ENCODE results near the gene SORCS2. TPM values are rescaled to one million over a fixed set of nuclear protein-coding genes. Genes with fewer than 3 reads are reported as not detected.

The SORCS2 gene
- total RNA-seq, 1 donor from 2014 or later: 7.1 TPM

DNA sequence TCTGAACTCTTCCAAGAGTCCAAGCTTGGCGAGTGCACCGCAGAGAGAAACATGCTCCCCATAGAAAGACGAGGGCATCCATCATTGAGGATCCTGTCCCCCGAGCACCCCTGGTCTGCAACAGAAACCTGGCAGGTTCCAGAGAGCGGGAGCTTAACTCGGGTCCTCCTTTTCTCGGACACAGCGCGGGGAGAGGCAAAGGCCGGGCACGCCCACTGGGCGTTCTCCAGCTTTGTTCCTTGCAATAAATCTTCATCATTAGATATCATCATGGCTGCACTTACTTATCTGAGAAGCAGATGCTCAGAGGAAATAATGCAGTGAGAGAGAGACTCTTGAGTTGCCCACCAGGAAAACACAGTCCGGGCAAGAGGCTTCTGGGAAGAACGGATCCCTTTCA lies 332.5 kb downstream of the SORCS2 start:
- DNase-seq (ENCODE audit: low spot score in 2 of 2, unreplicated experiment in 2 of 2): no peak
- Mint-ChIP-seq H3K27ac (no peak overlapping the region), H3K36me3 (no peaks in the 10 kb centered on the region), H3K4me1 (peaks cover 16% of the 10 kb centered on the region), H3K4me3 (no peak overlapping the region), H3K27me3 (ENCODE audit: low read depth) (peaks cover 44% of the 10 kb centered on the region), H3K9me3 (no peaks in the 10 kb centered on the region)
- TF ChIP-seq, protein P1, sequence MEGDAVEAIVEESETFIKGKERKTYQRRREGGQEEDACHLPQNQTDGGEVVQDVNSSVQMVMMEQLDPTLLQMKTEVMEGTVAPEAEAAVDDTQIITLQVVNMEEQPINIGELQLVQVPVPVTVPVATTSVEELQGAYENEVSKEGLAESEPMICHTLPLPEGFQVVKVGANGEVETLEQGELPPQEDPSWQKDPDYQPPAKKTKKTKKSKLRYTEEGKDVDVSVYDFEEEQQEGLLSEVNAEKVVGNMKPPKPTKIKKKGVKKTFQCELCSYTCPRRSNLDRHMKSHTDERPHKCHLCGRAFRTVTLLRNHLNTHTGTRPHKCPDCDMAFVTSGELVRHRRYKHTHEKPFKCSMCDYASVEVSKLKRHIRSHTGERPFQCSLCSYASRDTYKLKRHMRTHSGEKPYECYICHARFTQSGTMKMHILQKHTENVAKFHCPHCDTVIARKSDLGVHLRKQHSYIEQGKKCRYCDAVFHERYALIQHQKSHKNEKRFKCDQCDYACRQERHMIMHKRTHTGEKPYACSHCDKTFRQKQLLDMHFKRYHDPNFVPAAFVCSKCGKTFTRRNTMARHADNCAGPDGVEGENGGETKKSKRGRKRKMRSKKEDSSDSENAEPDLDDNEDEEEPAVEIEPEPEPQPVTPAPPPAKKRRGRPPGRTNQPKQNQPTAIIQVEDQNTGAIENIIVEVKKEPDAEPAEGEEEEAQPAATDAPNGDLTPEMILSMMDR (IDR thresholded peaks at IDR 0.05; ENCODE audit: unreplicated experiment): no peak

DNA sequence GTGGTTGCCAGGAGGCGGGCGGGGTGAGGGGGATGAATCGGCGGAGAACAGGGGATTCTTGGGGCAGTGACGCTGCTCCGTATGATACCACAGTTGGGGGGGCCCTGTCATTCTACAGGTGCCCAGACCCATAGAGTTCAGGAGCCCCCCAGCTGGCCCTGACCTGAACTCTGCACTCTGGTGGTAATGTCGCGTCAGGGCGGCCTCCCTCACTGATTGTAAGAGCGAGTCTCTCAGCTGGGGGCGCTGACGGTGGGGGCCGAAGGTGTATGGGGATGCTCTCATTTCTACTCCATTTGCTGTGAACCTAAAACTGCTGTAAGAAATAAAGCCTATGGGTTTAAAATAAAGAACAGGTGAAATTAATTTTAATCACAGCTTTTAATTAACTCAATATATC lies 334.2 kb downstream of the SORCS2 start:
- H3K27ac Mint-ChIP-seq: no peak overlapping the region
- TF ChIP-seq, protein P1 (IDR thresholded peaks at IDR 0.05; ENCODE audit: unreplicated experiment): no peak
- no peaks in the 10 kb centered on the region for H3K9me3 Mint-ChIP-seq
- H3K36me3 Mint-ChIP-seq: no peaks in the 10 kb centered on the region
- no peak for DNase-seq (ENCODE audit: low spot score in 2 of 2, unreplicated experiment in 2 of 2)
- H3K27me3 Mint-ChIP-seq (ENCODE audit: low read depth): peaks cover 28% of the 10 kb centered on the region
- peaks cover 24% of the 10 kb centered on the region for H3K4me1 Mint-ChIP-seq
- no peak overlapping the region for H3K4me3 Mint-ChIP-seq

DNA sequence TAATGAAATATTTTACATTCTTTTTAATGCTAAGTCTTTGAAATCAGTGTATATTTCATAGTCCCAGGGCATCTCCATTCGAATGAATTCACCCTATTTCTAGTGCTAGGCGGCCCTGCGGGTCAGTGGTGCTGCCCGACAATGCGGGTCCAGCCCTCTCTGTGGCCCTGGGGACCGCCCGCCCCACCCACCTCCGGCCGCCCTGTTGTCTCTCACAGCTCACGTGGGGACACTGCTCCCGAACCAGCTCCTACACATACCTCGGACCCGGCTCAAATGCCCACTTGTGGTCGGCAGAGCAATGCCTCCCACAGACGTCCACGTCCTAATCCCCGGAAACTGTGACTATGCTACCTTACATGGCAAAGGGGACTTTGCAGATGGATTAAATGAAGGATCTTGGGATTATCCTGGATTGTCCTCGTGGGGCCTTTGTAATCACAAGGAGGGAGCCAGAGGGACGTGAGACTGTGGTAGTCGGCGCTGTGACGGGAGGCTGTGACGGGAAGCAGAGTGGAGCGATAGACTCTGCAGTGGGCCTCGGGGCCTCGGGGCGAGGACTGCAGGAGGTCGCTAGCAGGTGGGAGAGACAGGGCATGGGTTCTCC lies 334.7 kb downstream of the SORCS2 start:
- TF ChIP-seq, protein P1 (IDR thresholded peaks at IDR 0.05; ENCODE audit: unreplicated experiment): no peak
- no peak for DNase-seq (ENCODE audit: low spot score in 2 of 2, unreplicated experiment in 2 of 2)
- Mint-ChIP-seq H3K27me3 (ENCODE audit: low read depth) (peaks cover 23% of the 10 kb centered on the region), H3K4me1 (peaks cover 30% of the 10 kb centered on the region), H3K27ac (no peak overlapping the region), H3K4me3 (no peak overlapping the region), H3K36me3 (no peaks in the 10 kb centered on the region), H3K9me3 (no peaks in the 10 kb centered on the region)

DNA sequence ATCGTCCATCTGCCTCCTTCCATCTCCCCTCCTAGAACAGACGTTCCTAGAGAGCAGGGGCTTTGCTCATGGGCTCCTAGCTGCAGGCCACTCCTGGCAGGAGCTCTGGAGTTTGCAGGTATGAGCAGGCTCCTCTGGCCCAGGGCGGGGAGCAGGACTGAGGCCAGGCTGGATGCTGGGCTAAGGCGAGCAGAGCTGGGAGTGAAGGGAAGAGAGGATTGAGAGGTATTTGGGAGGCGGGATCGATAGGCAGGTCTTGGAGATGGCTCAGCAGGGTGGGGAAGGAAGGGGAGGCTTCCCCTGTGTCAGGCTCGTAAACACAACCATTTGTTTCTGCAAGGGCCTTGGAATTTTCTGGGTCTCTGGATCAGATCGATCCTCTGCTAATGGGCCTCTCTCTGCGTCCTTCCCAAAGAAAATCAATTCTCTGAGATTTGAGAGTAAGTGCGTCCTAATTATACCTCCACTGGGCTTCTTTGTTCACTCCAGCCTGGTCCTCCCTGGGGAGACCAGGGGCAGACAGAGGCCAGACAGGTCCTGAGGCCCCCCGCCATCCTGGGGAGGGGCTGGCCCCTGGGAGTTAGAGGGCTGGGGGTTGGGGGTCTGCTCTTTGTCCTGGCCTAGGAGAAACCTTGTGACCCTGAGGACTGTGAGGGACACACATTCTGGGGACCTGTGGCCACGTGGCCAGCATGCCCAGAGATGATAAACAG lies 337.2 kb downstream of the SORCS2 start:
- no peaks in the 10 kb centered on the region for H3K36me3 Mint-ChIP-seq

DNA sequence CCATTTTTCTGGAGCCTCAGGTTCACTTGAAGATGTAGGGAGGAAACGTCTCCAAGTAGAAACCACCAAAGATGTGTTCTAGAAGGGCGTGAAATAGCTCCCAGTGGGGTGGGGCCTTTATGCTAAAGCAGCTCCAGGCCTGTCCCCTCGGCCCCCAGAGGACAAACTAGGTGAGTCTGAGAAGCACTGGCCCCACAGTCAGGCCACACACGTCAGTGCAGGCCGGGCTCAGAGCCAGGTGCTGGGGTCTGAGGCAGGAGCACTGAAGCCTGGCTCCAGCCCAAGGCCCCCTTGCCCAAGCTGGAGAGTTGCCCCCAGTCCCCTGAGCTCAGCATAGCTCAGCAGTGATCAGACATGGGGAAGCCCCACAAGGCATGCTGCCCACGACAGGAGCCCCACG lies 337.7 kb downstream of the SORCS2 start:
- TF ChIP-seq, protein P1 (IDR thresholded peaks at IDR 0.05; ENCODE audit: unreplicated experiment): no peak
- Mint-ChIP-seq H3K36me3 (no peaks in the 10 kb centered on the region), H3K4me3 (no peak overlapping the region), H3K27ac (peak overlapping the region; percentile 39), H3K9me3 (no peaks in the 10 kb centered on the region), H3K4me1 (peaks cover 34% of the 10 kb centered on the region), H3K27me3 (ENCODE audit: low read depth) (peaks cover 7% of the 10 kb centered on the region)
- no peak for DNase-seq (ENCODE audit: low spot score in 2 of 2, unreplicated experiment in 2 of 2)

More for the DNA sequence above, 337.2 kb downstream of the SORCS2 start:
- no peak for DNase-seq (ENCODE audit: low spot score in 2 of 2, unreplicated experiment in 2 of 2)
- Mint-ChIP-seq H3K27ac (peak overlapping the region; percentile 39), H3K4me3 (no peak overlapping the region), H3K9me3 (no peaks in the 10 kb centered on the region), H3K4me1 (peaks cover 40% of the 10 kb centered on the region), H3K27me3 (ENCODE audit: low read depth) (peaks cover 7% of the 10 kb centered on the region)
- TF ChIP-seq, protein P1 (IDR thresholded peaks at IDR 0.05; ENCODE audit: unreplicated experiment): no peak

Data from mesothelial cell of epicardium (in vitro differentiated cells).